K562 (cell line): ENCODE results near the gene TMEM163. TPM values are rescaled to one million over a fixed set of nuclear protein-coding genes. Genes with fewer than 3 reads are reported as not detected.

Experiments used
- ATAC-seq: fragments of 200-7000 bp; cut with Tn5 transposase; 3 replicates; pipeline ENCODE4 v1.9.1; 2020; ENCODE audit warnings: moderate library complexity
- BruUV-seq: library from RNA; stranded (reverse); fragments of 400-500 nt; replicated peaks from 2 replicates; lab custom pipeline; 2021; lab: Mats Ljungman, UMichigan
- CTCF ChIA-PET: fragments of 300-600 bp; formaldehyde crosslinking; extraction: SDS; loops from one replicate; lab custom pipeline; 2021; ENCODE audit warnings: low intra/inter-chr PET ratio; lab: Yijun Ruan, JAX
- POLR2A ChIA-PET: fragments of 300-600, 350-650 bp; sonication (Branson Sonifier 250); formaldehyde crosslinking; extraction: SDS; loops from one replicate; lab custom pipeline; 2021; ENCODE audit warnings: antibody characterized with exemption, inconsistent platforms; lab: Yijun Ruan, JAX
- DNase-seq, 4 experiments: peaks; one replicate each; pipeline versions ENCODE4 v3.0.0 to v3.0.0-alpha.2; 2011 to 2018; ENCODE audit warnings: low spot score in 3 of 4, mixed read lengths in 3 of 4; ENCODE audit errors: extremely low read depth in 1 of 4
- FAIRE-seq: peaks from 2 replicates; lab custom pipeline; 2011; peaks lifted over from hg19 to GRCh38; lab: Jason Lieb, UNC
- H2AFZ ChIP-seq: 2 replicates; pipeline ENCODE4 v1.6.0; 2011; ENCODE audit warnings: low read depth, low read length, control low read depth, inconsistent platforms
- H3K27ac ChIP-seq: fragments of 200-600 bp; 3 replicates; pipeline ENCODE4 v1.8.0; 2011; ENCODE audit warnings: low read depth, mild to moderate bottlenecking, control low read depth, inconsistent platforms, low read length, moderate library complexity, mixed read lengths; ENCODE audit errors: extremely low read depth
- H3K27me3 ChIP-seq, 2 experiments: fragments of 300-600 bp in 1 of 2; 2 replicates in 1 of 2; 3 replicates in 1 of 2; pipeline versions ENCODE4 v1.6.0 to v1.8.0; 2011; ENCODE audit warnings: inconsistent platforms in 2 of 2, low read length in 2 of 2, mild to moderate bottlenecking in 1 of 2, mixed read lengths in 1 of 2, moderate library complexity in 1 of 2; ENCODE audit not compliant: control insufficient read depth in 2 of 2, insufficient read depth in 2 of 2
- H3K36me3 ChIP-seq: fragments of 300-600 bp; 3 replicates; pipeline ENCODE4 v1.8.0; 2011; ENCODE audit warnings: mild to moderate bottlenecking, low read length, inconsistent platforms; ENCODE audit not compliant: control insufficient read depth, insufficient read depth
- H3K4me1 ChIP-seq, 2 experiments: fragments of 200-600 bp in 1 of 2; replicated peaks in 1 of 2; 2 replicates in 1 of 2; 3 replicates in 1 of 2; pipeline versions ENCODE4 v1.5.1 to v1.8.0; 2011; ENCODE audit warnings: inconsistent platforms in 2 of 2, low read length in 2 of 2, mild to moderate bottlenecking in 1 of 2, mixed read lengths in 1 of 2, moderate library complexity in 1 of 2; ENCODE audit not compliant: control insufficient read depth in 2 of 2, insufficient read depth in 2 of 2
- H3K4me2 ChIP-seq: 2 replicates; pipeline ENCODE4 v1.6.1; 2011; ENCODE audit warnings: low read length, control low read depth, inconsistent platforms, mixed read lengths; ENCODE audit not compliant: insufficient read depth
- H3K4me3 ChIP-seq: fragments of 200-600 bp; sonication (generic), shearing (Covaris generic); 2 replicates; pipeline ENCODE4 v1.5.1; 2016; ENCODE audit warnings: control low read depth, inconsistent platforms
- H3K79me2 ChIP-seq: fragments of 200-600 bp; 3 replicates; pipeline ENCODE4 v1.8.0; 2011; ENCODE audit warnings: low read length, inconsistent platforms; ENCODE audit not compliant: control insufficient read depth, insufficient read depth
- H3K9ac ChIP-seq, 2 experiments: 2 replicates each; pipeline versions ENCODE4 v1.6.0 to v1.6.1; 2011; ENCODE audit warnings: low read depth in 2 of 2, low read length in 2 of 2, control low read depth in 1 of 2, inconsistent platforms in 1 of 2, mild to moderate bottlenecking in 1 of 2, mixed read lengths in 1 of 2; ENCODE audit not compliant: insufficient read depth in 1 of 2
- H3K9me1 ChIP-seq: one replicate; pipeline ENCODE4 v1.6.0; 2011; ENCODE audit warnings: inconsistent platforms, mild to moderate bottlenecking, low read length, moderate library complexity; ENCODE audit not compliant: control insufficient read depth, insufficient read depth
- H3K9me3 ChIP-seq: replicated peaks from 2 replicates; pipeline ENCODE4 v1.5.1; 2011; ENCODE audit warnings: low read depth, low read length, inconsistent platforms; ENCODE audit not compliant: control insufficient read depth, insufficient read depth
- H4K20me1 ChIP-seq: replicated peaks from 2 replicates; pipeline ENCODE4 v1.6.1; 2011; ENCODE audit warnings: low read length, inconsistent platforms, mixed read lengths; ENCODE audit not compliant: control insufficient read depth, insufficient read depth
- ERF ChIP-seq: fragments of 450-650 bp; formaldehyde crosslinking; IDR thresholded peaks from 2 replicates; pipeline ENCODE4 v1.4.0; 2020; ENCODE audit warnings: mild to moderate bottlenecking, mixed read lengths
- FOS ChIP-seq: IDR thresholded peaks from 3 replicates; pipeline ENCODE4 v1.6.1; 2011; ENCODE audit not compliant: insufficient read length; ENCODE audit errors: extremely low read depth
- GATAD2B ChIP-seq: fragments of 450-650 bp; IDR thresholded peaks from 2 replicates; pipeline ENCODE4 v1.6.1; 2017; ENCODE audit warnings: mild to moderate bottlenecking, borderline replicate concordance
- MITF ChIP-seq: IDR thresholded peaks from 2 replicates; pipeline ENCODE4 v1.6.1; 2014; ENCODE audit warnings: antibody characterized with exemption
- MYNN ChIP-seq, 2 experiments: sonication (generic); formaldehyde crosslinking in 1 of 2; IDR thresholded peaks; 2 replicates each; pipeline versions ENCODE4 v1.5.0 to v1.6.1; 2016 to 2020; ENCODE audit warnings: antibody characterized with exemption in 1 of 2, missing genetic modification reagents in 1 of 2
- NUFIP1 ChIP-seq: fragments of 450-650 bp; IDR thresholded peaks from 2 replicates; pipeline ENCODE4 v1.6.1; 2018; ENCODE audit not compliant: partially characterized antibody
- RBBP5 ChIP-seq: fragments of 200-600 bp; sonication (generic); IDR thresholded peaks from 2 replicates; pipeline ENCODE4 v1.6.1; 2012; ENCODE audit warnings: borderline replicate concordance, mild to moderate bottlenecking, low read length, control low read depth, inconsistent platforms; ENCODE audit not compliant: insufficient read depth, poor library complexity, severe bottlenecking
- SLC30A9 ChIP-seq: fragments of 250-450 bp; sonication (Bioruptor Pico); IDR thresholded peaks from 2 replicates; pipeline ENCODE4 v1.8.0; 2022; ENCODE audit warnings: mild to moderate bottlenecking, moderate library complexity
- SMAD1 ChIP-seq: fragments of 150-350 bp; IDR thresholded peaks from 2 replicates; pipeline ENCODE4 v1.6.1; 2014; ENCODE audit warnings: low read length, low read depth; ENCODE audit not compliant: partially characterized antibody
- TCF3 ChIP-seq: sonication (generic); formaldehyde crosslinking; IDR thresholded peaks from 2 replicates; pipeline ENCODE4 v1.4.0; 2020; ENCODE audit warnings: mild to moderate bottlenecking, missing genetic modification reagents
- ZBTB34 ChIP-seq: fragments of 250-450 bp; sonication (Bioruptor Pico); IDR thresholded peaks from 2 replicates; pipeline ENCODE4 v1.8.0; 2021; ENCODE audit warnings: mild to moderate bottlenecking, moderate library complexity
- ZNF217 ChIP-seq: sonication (generic); formaldehyde crosslinking; IDR thresholded peaks from 2 replicates; pipeline ENCODE4 v1.8.0; 2022; ENCODE audit warnings: mild to moderate bottlenecking, missing genetic modification reagents
- ZNF431 ChIP-seq: sonication (generic); formaldehyde crosslinking; IDR thresholded peaks from 2 replicates; pipeline ENCODE4 v1.8.0; 2022; ENCODE audit warnings: mild to moderate bottlenecking, missing genetic modification reagents
- WGBS: fragments of 100-300 bp; shearing (Covaris generic); methylation state at CpG from one replicate; pipeline ENCODE4 v1.1.6; 2016; ENCODE audit warnings: low coverage, mixed read lengths; ENCODE audit not compliant: insufficient coverage; ENCODE audit errors: missing lambda C conversion rate; 5-methylcytosine and 5-hydroxymethylcytosine counted together
- in situ Hi-C: fragments of 300-500 bp; cut with MboI; formaldehyde crosslinking; loops from 4 replicates; pipeline ENCODE4 v1.15.0; 2018; ENCODE audit warnings: inconsistent platforms, mixed read lengths
- intact Hi-C: fragments of 100-400 bp; cut with micrococcal nuclease; formaldehyde crosslinking; loops from 2 replicates; pipeline ENCODE4 v1.14.2; 2022
- polyA plus RNA-seq, 8 experiments: library from polyadenylated mRNA; depleted of rRNA in 4 of 8; stranded (reverse) in 5 of 8; unstranded in 3 of 8; fragments of >200 nt; fragmentation: Nextera tagmentation in 2 of 8; fragmentation: Illumina TruSeq in 1 of 8; extraction: Ambion mirVana in 2 of 8; extraction: Trizol in 1 of 8; gene quantifications; 2 replicates each; pipeline versions ENCODE4 v1.2.1 to v1.2.3, GENCODE V29; 2011 to 2014; ENCODE audit warnings: inconsistent platforms in 1 of 8, missing spikeins in 1 of 8
- total RNA-seq, 7 experiments: library from RNA; depleted of rRNA in 6 of 7; stranded (reverse); fragments of >200 nt in 6 of 7; fragmentation: Illumina TruSeq in 2 of 7; extraction: Trizol in 2 of 7; gene quantifications; 2 replicates each; pipeline versions ENCODE4 v1.2.1 to v1.2.3, GENCODE V29; 2011 to 2021; ENCODE audit warnings: low replicate concordance in 1 of 7
- TF ChIP-seq, protein P1 (sequence below): fragments of 250-450 bp; sonication (Bioruptor Pico); IDR thresholded peaks from 2 replicates; pipeline ENCODE4 v1.5.0; 2020; ENCODE audit warnings: mild to moderate bottlenecking

TMEM163 gene
- total and polyA plus RNA-seq, 9 of the 15 experiments (the other 6 are each of a cell fraction or from before 2014, with no cell fraction given): 0.04 to 0.68 (median 0.16) TPM; not detected in 3

- TF ChIP-seq MITF (no peak), ZBTB34 (no peak)
These were observed 311.5 kb downstream of the TMEM163 start (continued) for GRCh38 chr2:134407154-134407890.

GRCh38 chr2:134406736-134407135 lies 312.1 kb downstream of the TMEM163 start:
- POLR2A ChIA-PET: no interaction called here
- in situ Hi-C loops: loop anchor here (25.0 kb wide), 2 partner anchors 294 to 519 kb away; no protein-coding TSS in a partner anchor
- FAIRE-seq: no peak

More at GRCh38 chr2:134406736-134407135, 312.1 kb downstream of the TMEM163 start:
- Histone ChIP-seq H2AFZ (no peak overlapping the region), H3K4me1 (no peaks in the 10 kb centered on the region; a peak in 1 of 5 replicates), H3K4me3 (no peak overlapping the region), H3K27me3 (no peaks in the 10 kb centered on the region), H3K4me2 (no peak overlapping the region), H4K20me1 (no peaks in the 10 kb centered on the region), H3K9me3 (no peaks in the 10 kb centered on the region), H3K27ac (no peak overlapping the region), H3K79me2 (no peaks in the 10 kb centered on the region), H3K9ac (no peak overlapping the region), H3K9me1 (no peaks in the 10 kb centered on the region), H3K36me3 (no peaks in the 10 kb centered on the region)
- DNase-seq (no peak), ATAC-seq (no peak)
- 59% methylated on average over 3 of the region's 3 CpGs for WGBS
- TF ChIP-seq FOS (no peak), NUFIP1 (no peak), RBBP5 (no peak), ERF (CRISPR knock-in tag) (no peak), SMAD1 (no peak), SLC30A9 (CRISPR knock-in tag) (no peak), TCF3 (CRISPR knock-in tag) (no peak), MYNN (IDR thresholded peaks at IDR 0.05) (no peak), MYNN (CRISPR knock-in tag; IDR thresholded peaks at IDR 0.05) (no peak), ZNF431 (no peak), GATAD2B (no peak), ZNF217 (no peak), ZBTB34 (no peak)
- TF ChIP-seq, protein P1, sequence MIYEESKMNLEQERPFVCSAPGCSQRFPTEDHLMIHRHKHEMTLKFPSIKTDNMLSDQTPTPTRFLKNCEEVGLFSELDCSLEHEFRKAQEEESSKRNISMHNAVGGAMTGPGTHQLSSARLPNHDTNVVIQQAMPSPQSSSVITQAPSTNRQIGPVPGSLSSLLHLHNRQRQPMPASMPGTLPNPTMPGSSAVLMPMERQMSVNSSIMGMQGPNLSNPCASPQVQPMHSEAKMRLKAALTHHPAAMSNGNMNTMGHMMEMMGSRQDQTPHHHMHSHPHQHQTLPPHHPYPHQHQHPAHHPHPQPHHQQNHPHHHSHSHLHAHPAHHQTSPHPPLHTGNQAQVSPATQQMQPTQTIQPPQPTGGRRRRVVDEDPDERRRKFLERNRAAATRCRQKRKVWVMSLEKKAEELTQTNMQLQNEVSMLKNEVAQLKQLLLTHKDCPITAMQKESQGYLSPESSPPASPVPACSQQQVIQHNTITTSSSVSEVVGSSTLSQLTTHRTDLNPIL (CRISPR knock-in tag): no peak
- CTCF ChIA-PET: no interaction called here
- intact Hi-C loops: no loop called here
- BruUV-seq: no TSS peak
